NCI-H146 treated with DMSO at 0.1 percent for 48 hours (cell line): Measurements from ENCODE around the gene SLC4A11.

ENCODE experiments used
- DNase-seq: peaks from one replicate; lab custom pipeline; 2025; ENCODE audit not compliant: unreplicated experiment; lab: John Stamatoyannopoulos, UW

Gene SLC4A11

DNA sequence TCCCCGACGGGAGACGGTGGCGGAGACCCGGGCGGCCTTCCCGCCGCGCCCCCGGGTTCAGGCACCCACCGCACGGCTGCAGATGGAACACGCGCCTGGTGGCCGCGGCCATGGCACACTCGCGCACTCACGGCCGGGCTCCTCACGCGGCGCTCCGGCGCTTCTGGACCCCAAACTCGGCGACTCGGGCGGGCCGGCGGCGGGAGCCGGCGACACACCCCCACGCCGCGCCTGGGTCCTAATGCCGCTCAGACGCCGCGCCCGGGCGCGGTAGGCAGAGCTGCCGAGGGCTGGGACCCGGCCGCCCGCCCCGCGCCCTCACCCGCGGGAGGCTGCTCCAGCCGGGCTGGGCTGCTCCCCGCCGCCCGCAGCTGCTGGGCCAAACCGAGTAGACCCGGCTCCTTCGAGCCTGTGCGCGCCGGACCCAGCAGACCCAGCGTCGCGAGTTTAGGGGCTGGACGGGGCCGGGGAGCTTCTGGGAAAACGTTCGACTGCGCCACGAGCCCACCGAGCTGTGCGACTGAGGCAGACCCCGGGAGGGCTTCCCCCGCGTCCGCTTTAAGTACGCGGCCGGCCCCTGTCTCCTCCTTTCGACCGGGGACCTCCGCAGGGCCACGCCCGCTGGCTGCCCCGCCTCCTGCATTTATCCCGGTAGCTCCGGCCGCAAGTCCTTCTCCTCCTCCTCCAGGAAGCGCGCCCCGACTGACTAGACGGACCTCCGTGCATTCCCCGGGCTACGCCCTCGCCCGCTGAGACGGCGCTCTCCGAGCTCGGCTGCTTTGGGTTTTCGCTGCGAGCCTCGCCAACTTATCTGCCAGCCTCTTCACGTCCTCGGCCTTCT is at the start of gene SLC4A11:
SLC4A11 (minus strand) TSS at position 165 of the 841 bp plus-strand sequence; CDS start at position 112, 53 bp downstream.
- peak; percentile 62 for DNase-seq

DNA sequence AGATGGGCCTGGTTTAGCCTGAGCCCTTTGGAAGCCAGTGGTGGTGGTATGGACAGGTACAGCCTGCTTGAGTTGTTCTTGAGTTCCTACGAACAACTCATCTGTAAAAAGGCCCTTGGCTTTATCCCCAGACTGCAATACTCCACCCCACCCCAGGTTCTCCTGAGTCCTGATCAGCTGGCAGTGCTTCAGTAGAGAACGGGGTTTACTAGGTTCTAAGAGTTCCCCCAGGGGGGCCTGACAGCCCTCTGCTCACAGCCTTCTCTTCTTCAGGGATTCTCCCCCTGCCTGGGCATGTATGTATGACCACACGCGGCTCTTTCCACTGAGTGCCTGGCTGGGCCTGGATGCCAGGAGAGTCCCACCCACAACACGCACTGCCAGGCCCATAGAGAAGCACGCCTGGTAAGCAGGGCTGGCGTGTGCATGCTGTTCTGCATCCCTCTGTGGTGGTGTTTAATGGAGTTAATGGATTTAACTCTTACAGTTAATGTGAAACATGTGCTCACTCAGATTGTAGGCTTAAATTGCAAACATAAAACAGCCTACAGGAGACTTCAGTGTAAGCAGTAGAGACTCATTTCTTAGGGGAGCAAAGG is 44.3 kb upstream of the SLC4A11 start:
- DNase-seq: no peak

DNA sequence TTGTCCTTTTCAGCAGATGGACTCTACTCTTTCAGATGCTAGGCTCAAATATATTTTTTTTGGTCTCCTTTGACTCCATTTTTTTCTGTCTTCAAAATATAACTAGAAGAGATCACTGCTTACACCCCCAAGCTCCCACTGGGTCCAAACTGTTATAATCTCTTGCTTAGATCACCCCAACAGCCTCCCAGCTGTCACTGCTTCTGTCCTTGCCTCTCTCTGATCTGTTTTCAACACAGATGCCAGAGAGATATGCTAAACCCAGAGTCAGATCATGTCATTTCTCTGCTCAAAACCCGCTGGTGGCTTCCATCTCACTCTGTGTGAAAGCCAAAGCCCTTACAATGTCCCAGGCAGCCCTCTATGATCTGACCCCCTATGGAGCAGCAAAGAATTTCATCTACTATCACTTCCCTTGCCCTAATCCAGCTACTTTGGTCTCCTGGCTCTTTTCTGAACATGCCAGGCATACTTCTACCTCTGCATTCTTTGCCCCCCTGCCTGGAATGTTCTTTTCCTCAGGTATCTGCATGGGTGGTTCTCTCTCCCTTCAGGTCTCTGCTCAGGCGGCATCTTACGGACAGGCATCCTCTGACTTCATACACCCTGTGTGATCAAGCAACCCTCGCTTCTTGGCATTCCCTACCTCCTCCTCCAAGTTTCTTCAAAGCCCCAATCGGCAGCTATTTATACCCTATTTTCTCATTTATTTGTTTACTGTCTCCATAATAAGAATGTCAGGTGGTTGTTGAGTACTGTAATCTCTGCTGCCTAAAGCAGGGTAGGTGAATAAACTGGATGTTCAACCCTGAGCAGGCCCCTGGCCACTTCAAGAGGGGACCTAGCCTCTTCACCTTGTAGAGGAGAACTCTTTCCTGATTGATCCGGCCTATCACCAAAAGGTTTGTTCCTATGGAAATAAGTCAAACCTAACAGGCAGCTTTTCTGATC is 43.6 kb upstream of the SLC4A11 start:
- DNase-seq: no peak

- DNase-seq: no peak
Measured at GRCh38 chr20:3281437-3281836, 42.4 kb upstream of the SLC4A11 start.

- DNase-seq: no peak
Measured at GRCh38 chr20:3279761-3280160, 40.8 kb upstream of the SLC4A11 start.

- DNase-seq: no peak
Measured at GRCh38 chr20:3277686-3278465, 38.9 kb upstream of the SLC4A11 start.

- DNase-seq: peak; percentile 54
Measured at GRCh38 chr20:3276680-3277015, 37.7 kb upstream of the SLC4A11 start.

DNA sequence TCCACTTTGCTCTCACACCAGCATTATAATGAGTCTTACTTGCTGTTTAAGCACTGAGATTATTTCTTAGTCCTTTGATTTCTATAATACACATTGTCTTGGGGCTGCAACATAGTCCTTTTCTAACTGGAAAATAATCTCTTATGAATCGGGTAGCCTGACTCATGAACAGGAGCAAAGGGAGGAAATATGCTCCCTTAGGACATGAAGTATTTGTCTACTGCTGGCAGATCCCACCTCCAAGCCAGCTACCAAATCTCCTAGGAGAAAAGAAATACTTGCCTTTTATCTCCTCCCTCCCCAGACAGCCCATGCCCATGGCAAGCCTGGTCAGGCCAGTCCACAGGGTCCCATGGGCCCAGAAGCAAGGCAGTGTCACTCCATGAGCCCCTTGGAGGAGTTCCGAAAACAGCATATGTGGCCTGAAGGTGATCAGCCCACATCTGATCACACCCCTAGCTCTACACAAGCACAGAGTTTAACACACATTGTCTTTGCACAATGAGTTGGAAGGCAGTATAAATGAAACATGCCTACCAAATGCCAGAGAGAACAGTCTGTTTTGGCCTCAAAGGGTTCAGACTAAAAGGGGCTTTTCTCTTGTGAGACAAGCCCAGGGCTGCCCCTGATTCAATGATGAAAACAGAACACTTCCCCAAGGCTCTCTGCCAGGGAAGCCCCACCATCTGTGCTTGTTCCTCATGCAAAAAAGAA is 37.1 kb upstream of the SLC4A11 start:
- DNase-seq: no peak

GRCh38 chr20:3275064-3275935 is 36.3 kb upstream of the SLC4A11 start:
- DNase-seq: no peak

DNA sequence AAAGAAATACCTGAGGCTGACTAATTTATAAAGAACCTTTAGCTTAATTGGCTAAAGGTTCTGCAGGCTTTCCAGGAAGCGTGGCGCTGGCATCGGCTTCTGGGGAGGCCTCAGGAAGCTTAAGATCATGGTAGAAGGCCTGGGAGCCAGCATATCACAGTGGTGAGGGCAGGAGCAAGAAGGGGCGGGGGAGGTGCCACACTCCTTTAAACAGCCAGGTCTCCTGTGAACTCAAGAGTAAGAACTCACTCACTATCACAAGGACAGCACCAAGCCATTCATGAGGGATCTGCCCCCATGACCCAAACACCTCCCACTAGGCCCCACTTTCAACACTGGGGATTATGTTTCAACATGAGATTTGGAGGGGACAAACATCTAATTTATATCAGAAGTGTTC is 34.4 kb upstream of the SLC4A11 start:
- DNase-seq: no peak

- no peak for DNase-seq
Measured at GRCh38 chr20:3270051-3270450, 31.1 kb upstream of the SLC4A11 start.

- no peak for DNase-seq
Measured at GRCh38 chr20:3262566-3262965, 23.6 kb upstream of the SLC4A11 start.

DNA sequence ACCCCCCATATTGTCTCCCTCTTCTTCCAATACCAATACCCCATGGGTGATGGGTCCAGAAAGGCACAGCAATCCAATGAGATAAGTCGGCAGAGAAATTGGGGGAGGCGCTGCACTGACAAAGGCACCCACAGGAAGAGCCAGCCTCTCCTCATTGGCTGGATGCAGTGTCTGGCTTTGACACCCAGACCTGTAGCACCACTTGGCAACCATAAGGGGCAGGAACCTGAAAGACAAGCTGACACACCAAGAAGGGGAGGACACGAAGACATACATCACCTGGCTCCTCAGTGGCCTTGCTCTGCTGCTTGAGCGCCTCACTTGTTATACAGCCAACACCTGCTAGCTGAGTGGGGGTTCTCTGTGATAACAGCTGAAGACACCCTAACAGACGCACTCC is 19.4 kb upstream of the SLC4A11 start:
- no peak for DNase-seq

GRCh38 chr20:3255728-3256127 is 16.7 kb upstream of the SLC4A11 start:
- DNase-seq: no peak

DNA sequence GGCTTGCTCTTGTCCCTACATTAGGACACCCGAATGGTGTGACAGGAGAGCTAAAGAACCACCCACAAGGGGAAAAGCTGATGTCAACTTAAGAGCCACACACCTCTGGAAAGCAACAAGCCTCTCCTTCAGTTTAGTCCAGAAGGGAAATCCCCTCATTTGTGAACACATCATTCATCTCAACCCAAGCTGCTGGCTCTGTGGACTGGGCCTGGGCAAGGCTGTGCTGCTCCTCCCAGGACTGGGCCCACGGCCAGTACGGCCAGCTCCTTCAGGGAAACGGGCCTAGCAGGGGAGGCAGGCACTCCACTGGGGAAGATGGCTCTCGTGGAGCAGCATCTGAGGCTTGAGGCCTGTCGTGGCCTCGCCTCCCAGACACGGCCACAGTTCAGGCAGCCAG is 12.8 kb upstream of the SLC4A11 start:
- no peak for DNase-seq

DNA sequence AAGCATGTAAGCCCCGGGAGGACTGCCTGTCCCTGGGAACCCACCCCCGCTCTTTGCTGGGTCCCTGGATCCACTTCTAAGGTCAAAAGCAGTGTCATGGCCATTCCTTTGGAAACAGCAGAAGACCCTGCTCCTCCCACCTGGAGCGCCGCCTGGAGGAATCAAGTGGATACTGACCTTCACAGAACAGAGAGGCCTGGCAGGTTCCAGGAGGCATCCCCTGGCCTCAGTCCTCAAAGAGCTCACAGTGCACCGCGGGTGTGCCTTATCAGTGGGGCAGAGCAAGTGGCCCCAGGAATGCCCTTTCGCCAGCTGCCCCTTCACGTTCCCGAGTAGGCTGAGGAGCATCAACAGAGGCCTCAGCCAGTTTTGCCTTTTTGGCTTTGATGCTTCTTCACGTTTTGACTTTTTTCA is 11.1 kb upstream of the SLC4A11 start:
- DNase-seq: no peak

GRCh38 chr20:3248993-3249347 is 10.0 kb upstream of the SLC4A11 start:
- no peak for DNase-seq

- DNase-seq: peak; percentile 40
Measured at GRCh38 chr20:3248167-3248992, 9.4 kb upstream of the SLC4A11 start.
